Measurements from ENCODE around the gene KRT1. TPM values are rescaled to one million over a fixed set of nuclear protein-coding genes. Genes with fewer than 3 reads are reported as not detected.

Gene KRT1
- total and polyA plus RNA-seq, 10 of the 15 experiments (the other 5 are each of a cell fraction or from before 2014, with no cell fraction given): not detected

- DNase-seq (ENCODE audit: low read depth, low spot score) (no peak), ATAC-seq (no peak), FAIRE-seq (no peak)
- in situ Hi-C loops (cut with MboI) (no loop called here), intact Hi-C loops (cut with micrococcal nuclease; ENCODE audit: unreplicated experiment) (no loop called here)
- Histone ChIP-seq H3K79me2 (ENCODE audit: control insufficient read depth, insufficient read depth, low read length) (no peaks in the 10 kb centered on the region), H3K9me3 (replicated peaks; ENCODE audit: control insufficient read depth, insufficient read depth, low read length) (no peaks in the 10 kb centered on the region), H3K4me3 (no peak overlapping the region), H3K27me3 (replicated peaks in 1 of 2; ENCODE audit: control insufficient read depth in 2 of 2, insufficient read depth in 2 of 2, low read length in 1 of 2) (peaks cover 2 to 3% of the 10 kb centered on the region in 2 experiments; a peak in 2 of 4 replicates), H3K36me3 (ENCODE audit: control insufficient read depth in 2 of 2, insufficient read depth in 2 of 2, low read length in 1 of 2) (no peaks in the 10 kb centered on the region), H2AFZ (ENCODE audit: control insufficient read depth, low read depth, low read length) (no peak overlapping the region), H4K20me1 (ENCODE audit: control insufficient read depth, insufficient read depth) (no peaks in the 10 kb centered on the region; the same call in 1 of the 2 replicates), H3K4me1 (ENCODE audit: control insufficient read depth, insufficient read depth, low read length) (no peaks in the 10 kb centered on the region), H3K4me2 (ENCODE audit: control insufficient read depth, insufficient read depth) (no peak overlapping the region), H3K9ac (ENCODE audit: control insufficient read depth, insufficient read depth, low read length) (no peak overlapping the region), H3K27ac (ENCODE audit: control insufficient read depth, insufficient read depth) (no peak overlapping the region)
- BruUV-seq (replicated peaks): no TSS peak
- ChIA-PET CTCF (interaction anchor here (0.6 kb wide), 1 partner anchor 368 kb away, joined by 3 read pairs; no protein-coding TSS in a partner anchor), SMC1A (ENCODE audit: uncharacterized antibody, unreplicated experiment) (no interaction called here), RAD21 (ENCODE audit: unreplicated experiment) (no interaction called here), POLR2A (no interaction called here)
- WGBS (ENCODE audit: insufficient coverage, insufficient replicate concordance, low lambda C conversion rate, missing lambda C conversion rate): 64% methylated on average over 8 of the region's 12 CpGs
- no peak for TF ChIP-seq BRCA1 (IDR thresholded peaks at IDR 0.05; ENCODE audit: low read depth, low read length)
- TF ChIP-seq SMC3 (IDR thresholded peaks at IDR 0.05; ENCODE audit: borderline replicate concordance, low read length): no peak
- no peak for TF ChIP-seq IKZF1 (conservative IDR thresholded peaks at IDR 0.05)
- TF ChIP-seq, protein P1, sequence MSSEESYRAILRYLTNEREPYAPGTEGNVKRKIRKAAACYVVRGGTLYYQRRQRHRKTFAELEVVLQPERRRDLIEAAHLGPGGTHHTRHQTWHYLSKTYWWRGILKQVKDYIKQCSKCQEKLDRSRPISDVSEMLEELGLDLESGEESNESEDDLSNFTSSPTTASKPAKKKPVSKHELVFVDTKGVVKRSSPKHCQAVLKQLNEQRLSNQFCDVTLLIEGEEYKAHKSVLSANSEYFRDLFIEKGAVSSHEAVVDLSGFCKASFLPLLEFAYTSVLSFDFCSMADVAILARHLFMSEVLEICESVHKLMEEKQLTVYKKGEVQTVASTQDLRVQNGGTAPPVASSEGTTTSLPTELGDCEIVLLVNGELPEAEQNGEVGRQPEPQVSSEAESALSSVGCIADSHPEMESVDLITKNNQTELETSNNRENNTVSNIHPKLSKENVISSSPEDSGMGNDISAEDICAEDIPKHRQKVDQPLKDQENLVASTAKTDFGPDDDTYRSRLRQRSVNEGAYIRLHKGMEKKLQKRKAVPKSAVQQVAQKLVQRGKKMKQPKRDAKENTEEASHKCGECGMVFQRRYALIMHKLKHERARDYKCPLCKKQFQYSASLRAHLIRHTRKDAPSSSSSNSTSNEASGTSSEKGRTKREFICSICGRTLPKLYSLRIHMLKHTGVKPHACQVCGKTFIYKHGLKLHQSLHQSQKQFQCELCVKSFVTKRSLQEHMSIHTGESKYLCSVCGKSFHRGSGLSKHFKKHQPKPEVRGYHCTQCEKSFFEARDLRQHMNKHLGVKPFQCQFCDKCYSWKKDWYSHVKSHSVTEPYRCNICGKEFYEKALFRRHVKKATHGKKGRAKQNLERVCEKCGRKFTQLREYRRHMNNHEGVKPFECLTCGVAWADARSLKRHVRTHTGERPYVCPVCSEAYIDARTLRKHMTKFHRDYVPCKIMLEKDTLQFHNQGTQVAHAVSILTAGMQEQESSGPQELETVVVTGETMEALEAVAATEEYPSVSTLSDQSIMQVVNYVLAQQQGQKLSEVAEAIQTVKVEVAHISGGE (CRISPR knock-in tag; IDR thresholded peaks at IDR 0.05): no peak
- no peak for TF ChIP-seq ZBTB40 (IDR thresholded peaks at IDR 0.05; ENCODE audit: borderline replicate concordance)
- no peak for TF ChIP-seq CBFB (IDR thresholded peaks at IDR 0.05; ENCODE audit: low read depth)
- TF ChIP-seq, protein P2, sequence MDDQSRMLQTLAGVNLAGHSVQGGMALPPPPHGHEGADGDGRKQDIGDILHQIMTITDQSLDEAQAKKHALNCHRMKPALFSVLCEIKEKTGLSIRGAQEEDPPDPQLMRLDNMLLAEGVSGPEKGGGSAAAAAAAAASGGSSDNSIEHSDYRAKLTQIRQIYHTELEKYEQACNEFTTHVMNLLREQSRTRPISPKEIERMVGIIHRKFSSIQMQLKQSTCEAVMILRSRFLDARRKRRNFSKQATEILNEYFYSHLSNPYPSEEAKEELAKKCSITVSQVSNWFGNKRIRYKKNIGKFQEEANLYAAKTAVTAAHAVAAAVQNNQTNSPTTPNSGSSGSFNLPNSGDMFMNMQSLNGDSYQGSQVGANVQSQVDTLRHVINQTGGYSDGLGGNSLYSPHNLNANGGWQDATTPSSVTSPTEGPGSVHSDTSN (IDR thresholded peaks at IDR 0.05; ENCODE audit: insufficient replicate concordance, low read depth, low read length): no peak
- TF ChIP-seq, protein P3, sequence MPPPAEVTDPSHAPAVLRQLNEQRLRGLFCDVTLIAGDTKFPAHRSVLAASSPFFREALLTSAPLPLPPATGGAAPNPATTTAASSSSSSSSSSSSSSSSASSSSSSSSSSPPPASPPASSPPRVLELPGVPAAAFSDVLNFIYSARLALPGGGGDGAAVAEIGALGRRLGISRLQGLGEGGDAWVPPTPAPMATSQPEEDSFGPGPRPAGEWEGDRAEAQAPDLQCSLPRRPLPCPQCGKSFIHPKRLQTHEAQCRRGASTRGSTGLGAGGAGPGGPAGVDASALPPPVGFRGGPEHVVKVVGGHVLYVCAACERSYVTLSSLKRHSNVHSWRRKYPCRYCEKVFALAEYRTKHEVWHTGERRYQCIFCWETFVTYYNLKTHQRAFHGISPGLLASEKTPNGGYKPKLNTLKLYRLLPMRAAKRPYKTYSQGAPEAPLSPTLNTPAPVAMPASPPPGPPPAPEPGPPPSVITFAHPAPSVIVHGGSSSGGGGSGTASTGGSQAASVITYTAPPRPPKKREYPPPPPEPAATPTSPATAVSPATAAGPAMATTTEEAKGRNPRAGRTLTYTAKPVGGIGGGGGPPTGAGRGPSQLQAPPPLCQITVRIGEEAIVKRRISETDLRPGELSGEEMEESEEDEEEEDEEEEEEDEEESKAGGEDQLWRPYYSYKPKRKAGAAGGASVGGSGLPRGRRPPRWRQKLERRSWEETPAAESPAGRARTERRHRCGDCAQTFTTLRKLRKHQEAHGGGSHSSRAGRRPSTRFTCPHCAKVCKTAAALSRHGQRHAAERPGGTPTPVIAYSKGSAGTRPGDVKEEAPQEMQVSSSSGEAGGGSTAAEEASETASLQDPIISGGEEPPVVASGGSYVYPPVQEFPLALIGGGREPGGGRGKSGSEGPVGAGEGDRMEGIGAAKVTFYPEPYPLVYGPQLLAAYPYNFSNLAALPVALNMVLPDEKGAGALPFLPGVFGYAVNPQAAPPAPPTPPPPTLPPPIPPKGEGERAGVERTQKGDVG (CRISPR knock-in tag; IDR thresholded peaks at IDR 0.05): no peak
- TF ChIP-seq, protein P4, sequence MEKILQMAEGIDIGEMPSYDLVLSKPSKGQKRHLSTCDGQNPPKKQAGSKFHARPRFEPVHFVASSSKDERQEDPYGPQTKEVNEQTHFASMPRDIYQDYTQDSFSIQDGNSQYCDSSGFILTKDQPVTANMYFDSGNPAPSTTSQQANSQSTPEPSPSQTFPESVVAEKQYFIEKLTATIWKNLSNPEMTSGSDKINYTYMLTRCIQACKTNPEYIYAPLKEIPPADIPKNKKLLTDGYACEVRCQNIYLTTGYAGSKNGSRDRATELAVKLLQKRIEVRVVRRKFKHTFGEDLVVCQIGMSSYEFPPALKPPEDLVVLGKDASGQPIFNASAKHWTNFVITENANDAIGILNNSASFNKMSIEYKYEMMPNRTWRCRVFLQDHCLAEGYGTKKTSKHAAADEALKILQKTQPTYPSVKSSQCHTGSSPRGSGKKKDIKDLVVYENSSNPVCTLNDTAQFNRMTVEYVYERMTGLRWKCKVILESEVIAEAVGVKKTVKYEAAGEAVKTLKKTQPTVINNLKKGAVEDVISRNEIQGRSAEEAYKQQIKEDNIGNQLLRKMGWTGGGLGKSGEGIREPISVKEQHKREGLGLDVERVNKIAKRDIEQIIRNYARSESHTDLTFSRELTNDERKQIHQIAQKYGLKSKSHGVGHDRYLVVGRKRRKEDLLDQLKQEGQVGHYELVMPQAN (conservative IDR thresholded peaks at IDR 0.05): no peak
These were observed 33.6 kb downstream of the KRT1 start for GRCh38 chr12:52646613-52647012.

Data from GM12878 (cell line).